IMR-90 (cell line): ENCODE data around the gene PPP1R3F. TPM values are rescaled to one million over a fixed set of nuclear protein-coding genes. Genes with fewer than 3 reads are reported as not detected.
"Not testable (repeated sequence)": the region's sequence is repeated elsewhere in the genome, so short reads cannot be mapped to it uniquely, and the experiment has no call there.

Experiments used
- ATAC-seq: fragments of 200-7000 bp; cut with Tn5 transposase; 2 replicates; pipeline ENCODE4 v1.9.1; 2020; ENCODE audit warnings: low read depth, mild to moderate bottlenecking, moderate library complexity
- BruUV-seq: library from RNA; stranded (reverse); fragments of 400-500 nt; replicated peaks from 2 replicates; lab custom pipeline; 2021; lab: Mats Ljungman, UMichigan
- CTCF ChIA-PET: fragments of 300-600 bp; formaldehyde crosslinking; extraction: SDS; loops from one replicate; lab custom pipeline; 2021; ENCODE audit warnings: antibody characterized with exemption; lab: Yijun Ruan, JAX
- POLR2A ChIA-PET: fragments of 300-600 bp; sonication (Branson Sonifier 250); formaldehyde crosslinking; loops from one replicate; lab custom pipeline; 2022; ENCODE audit warnings: antibody characterized with exemption; ENCODE audit not compliant: unreplicated experiment; lab: Charles Lee
- DNase-seq: peaks from one replicate; pipeline ENCODE4 v3.0.0; 2013
- H2AFZ ChIP-seq: replicated peaks from 2 replicates; pipeline ENCODE3; 2013; ENCODE audit warnings: low read length, mild to moderate bottlenecking; ENCODE audit not compliant: poor library complexity
- H2AK5ac ChIP-seq: 2 replicates; pipeline ENCODE4 v1.6.1; 2013; ENCODE audit warnings: low read depth, low read length, inconsistent platforms
- H2AK9ac ChIP-seq: replicated peaks from 2 replicates; pipeline ENCODE3; 2013; ENCODE audit warnings: mild to moderate bottlenecking, low read depth, low read length, moderate library complexity; ENCODE audit not compliant: poor library complexity
- H2BK120ac ChIP-seq: 2 replicates; pipeline ENCODE4 v1.6.1; 2013; ENCODE audit warnings: low read depth, low read length, inconsistent platforms
- H2BK15ac ChIP-seq: 3 replicates; pipeline ENCODE4 v1.6.1; 2013; ENCODE audit warnings: low read depth, low read length, inconsistent platforms
- H2BK20ac ChIP-seq: 2 replicates; pipeline ENCODE4 v1.6.1; 2013; ENCODE audit warnings: low read depth, mild to moderate bottlenecking, inconsistent platforms, low read length, moderate library complexity
- H2BK5ac ChIP-seq: 2 replicates; pipeline ENCODE4 v1.6.1; 2013; ENCODE audit warnings: mild to moderate bottlenecking, low read depth, low read length, inconsistent platforms; ENCODE audit not compliant: poor library complexity, severe bottlenecking
- H3K14ac ChIP-seq: replicated peaks from 2 replicates; pipeline ENCODE4 v1.6.1; 2013; ENCODE audit warnings: low read depth, low read length, inconsistent platforms
- H3K18ac ChIP-seq: 2 replicates; pipeline ENCODE4 v1.6.1; 2013; ENCODE audit warnings: low read depth, low read length, control low read depth
- H3K23ac ChIP-seq: 2 replicates; pipeline ENCODE4 v1.6.1; 2013; ENCODE audit warnings: low read depth, low read length, inconsistent platforms
- H3K27ac ChIP-seq: 2 replicates; pipeline ENCODE4 v1.5.1; 2013; ENCODE audit warnings: mild to moderate bottlenecking, control low read depth, low read length; ENCODE audit not compliant: insufficient read depth
- H3K27me3 ChIP-seq: 2 replicates; pipeline ENCODE4 v1.6.1; 2013; ENCODE audit warnings: low read length; ENCODE audit not compliant: control insufficient read depth, insufficient read depth
- H3K36me3 ChIP-seq: 2 replicates; pipeline ENCODE4 v1.6.1; 2013; ENCODE audit warnings: low read length, mixed read lengths; ENCODE audit not compliant: control insufficient read depth, insufficient read depth
- H3K4ac ChIP-seq: 2 replicates; pipeline ENCODE4 v1.6.1; 2013; ENCODE audit warnings: low read depth, low read length, inconsistent platforms
- H3K4me1 ChIP-seq: 2 replicates; pipeline ENCODE4 v1.6.1; 2013; ENCODE audit warnings: low read length, mixed read lengths; ENCODE audit not compliant: control insufficient read depth, insufficient read depth
- H3K4me2 ChIP-seq: 2 replicates; pipeline ENCODE4 v1.6.1; 2013; ENCODE audit warnings: low read depth, mild to moderate bottlenecking, control low read depth, low read length, moderate library complexity
- H3K4me3 ChIP-seq: 2 replicates; pipeline ENCODE4 v1.5.1; 2013; ENCODE audit warnings: low read depth, mild to moderate bottlenecking, control low read depth, low read length, moderate library complexity; ENCODE audit not compliant: insufficient read depth
- H3K56ac ChIP-seq: 2 replicates; pipeline ENCODE4 v1.6.1; 2013; ENCODE audit warnings: low read length, inconsistent platforms; ENCODE audit not compliant: insufficient read depth; ENCODE audit errors: extremely low read depth
- H3K79me1 ChIP-seq, 2 experiments: 2 replicates each; pipeline ENCODE4 v1.6.1; 2013; ENCODE audit warnings: low read length in 2 of 2, inconsistent platforms in 1 of 2, low read depth in 1 of 2
- H3K9ac ChIP-seq: 2 replicates; pipeline ENCODE4 v1.6.1; 2013; ENCODE audit warnings: low read depth, low read length, control low read depth
- H3K9me1 ChIP-seq: 2 replicates; pipeline ENCODE4 v1.6.1; 2013; ENCODE audit warnings: low read length, inconsistent platforms; ENCODE audit not compliant: insufficient read depth
- H3K9me3 ChIP-seq: 2 replicates; pipeline ENCODE4 v1.6.1; 2013; ENCODE audit warnings: low read length; ENCODE audit not compliant: control insufficient read depth, insufficient read depth
- H4K20me1 ChIP-seq: 2 replicates; pipeline ENCODE4 v1.6.1; 2013; ENCODE audit warnings: low read length, inconsistent platforms; ENCODE audit not compliant: insufficient read depth
- H4K5ac ChIP-seq: 2 replicates; pipeline ENCODE4 v1.6.1; 2013; ENCODE audit warnings: mild to moderate bottlenecking, low read depth, low read length, control low read depth
- H4K8ac ChIP-seq, 2 experiments: 2 replicates each; pipeline ENCODE4 v1.6.1; 2013; ENCODE audit warnings: low read depth in 2 of 2, low read length in 2 of 2, control low read depth in 1 of 2, inconsistent platforms in 1 of 2
- H4K91ac ChIP-seq: 2 replicates; pipeline ENCODE4 v1.6.1; 2013; ENCODE audit warnings: low read depth, low read length, inconsistent platforms; ENCODE audit not compliant: insufficient read depth
- WGBS, 2 experiments: methylation state at CpG; one replicate each; pipeline versions ENCODE4 v1.1.5 to v1.1.7; 2013; ENCODE audit warnings: missing lambda C conversion rate in 2 of 2; ENCODE audit not compliant: insufficient read length in 1 of 2; ENCODE audit errors: extremely low coverage in 2 of 2; 5-methylcytosine and 5-hydroxymethylcytosine counted together
- dilution Hi-C: fragments of 300-500 bp; cut with HindIII; formaldehyde crosslinking; loops from one replicate; pipeline ENCODE4 v1.14.3; 2018; ENCODE audit warnings: low sequenced_read_pairs; ENCODE audit not compliant: unreplicated experiment
- in situ Hi-C: fragments of 300-500 bp; cut with MboI; formaldehyde crosslinking; loops from 3 replicates; pipeline ENCODE4 v1.14.3; 2019; ENCODE audit warnings: low sequenced_read_pairs, inconsistent platforms, mixed read lengths
- intact Hi-C: fragments of 100-400 bp; cut with micrococcal nuclease; formaldehyde crosslinking; loops from 2 replicates; pipeline ENCODE4 v1.10.0; 2022
- polyA plus RNA-seq, 3 experiments: library from polyadenylated mRNA; depleted of rRNA; stranded (reverse); fragments of >200 nt; gene quantifications; 2 replicates each; pipeline ENCODE4 v1.2.3, GENCODE V29; 2012; ENCODE audit warnings: low replicate concordance in 1 of 3
- total RNA-seq: library from RNA; depleted of rRNA; stranded (reverse); fragments of >200 nt; gene quantifications from 2 replicates; pipeline ENCODE4 v1.2.3, GENCODE V29; 2012

PPP1R3F gene
- total and polyA plus RNA-seq, 2 of the 4 experiments (the other 2 are of a cell fraction): 0.72 to 1.7 TPM

GRCh38 chrX:49330421-49330820, 60.8 kb downstream of the PPP1R3F start:
- H2AK5ac ChIP-seq, H3K23ac ChIP-seq, H2BK15ac ChIP-seq, H2BK20ac ChIP-seq, BruUV-seq, H4K8ac ChIP-seq, dilution Hi-C loops, in situ Hi-C loops, H3K18ac ChIP-seq, H2AK9ac ChIP-seq, POLR2A ChIA-PET, CTCF ChIA-PET, H3K36me3 ChIP-seq, H3K4me3 ChIP-seq, H3K4ac ChIP-seq, H2AFZ ChIP-seq, H3K9me3 ChIP-seq, H3K79me1 ChIP-seq, H3K4me1 ChIP-seq, DNase-seq, intact Hi-C loops, H3K4me2 ChIP-seq, H2BK120ac ChIP-seq, H3K27ac ChIP-seq, H4K5ac ChIP-seq, ATAC-seq, H2BK5ac ChIP-seq, H3K9me1 ChIP-seq, H3K14ac ChIP-seq, H3K9ac ChIP-seq, H4K91ac ChIP-seq, H4K20me1 ChIP-seq, H3K56ac ChIP-seq, H3K27me3 ChIP-seq: not testable (repeated sequence)
- no CpG with 5 or more reads among the region's 11 CpGs for WGBS, 2 experiments

- in situ Hi-C loops, H2BK5ac ChIP-seq: not testable (repeated sequence)
Observed at GRCh38 chrX:49331282-49331681, 61.7 kb downstream of the PPP1R3F start, which contains the start of gene GAGE13. Gene GAGE13, plus strand, starts transcription at chrX:49331582. Its CDS starts 1,156 bp downstream, at chrX:49332738.

More at GRCh38 chrX:49331282-49331681, 61.7 kb downstream of the PPP1R3F start, which contains the start of gene GAGE13:
- H4K91ac ChIP-seq, H3K36me3 ChIP-seq, H3K27me3 ChIP-seq, H4K20me1 ChIP-seq, H4K5ac ChIP-seq, H3K79me1 ChIP-seq, H3K4ac ChIP-seq, H3K56ac ChIP-seq, BruUV-seq, H2AFZ ChIP-seq, CTCF ChIA-PET, H2AK9ac ChIP-seq, POLR2A ChIA-PET, H2BK20ac ChIP-seq, H3K14ac ChIP-seq, dilution Hi-C loops, H3K9ac ChIP-seq, H2BK15ac ChIP-seq, H2AK5ac ChIP-seq, H3K4me2 ChIP-seq, H3K23ac ChIP-seq, H3K4me1 ChIP-seq, H3K27ac ChIP-seq, intact Hi-C loops, H3K9me1 ChIP-seq, DNase-seq, H2BK120ac ChIP-seq, H3K18ac ChIP-seq, H3K4me3 ChIP-seq, ATAC-seq, H4K8ac ChIP-seq, H3K9me3 ChIP-seq: not testable (repeated sequence)
- WGBS, 2 experiments: no CpG with 5 or more reads among the region's 16 CpGs
